ENCODE data around the gene ADGRE3.
"Not testable (repeated sequence)": the region's sequence is repeated elsewhere in the genome, so short reads cannot be mapped to it uniquely, and the experiment has no call there.

Gene ADGRE3

DNA sequence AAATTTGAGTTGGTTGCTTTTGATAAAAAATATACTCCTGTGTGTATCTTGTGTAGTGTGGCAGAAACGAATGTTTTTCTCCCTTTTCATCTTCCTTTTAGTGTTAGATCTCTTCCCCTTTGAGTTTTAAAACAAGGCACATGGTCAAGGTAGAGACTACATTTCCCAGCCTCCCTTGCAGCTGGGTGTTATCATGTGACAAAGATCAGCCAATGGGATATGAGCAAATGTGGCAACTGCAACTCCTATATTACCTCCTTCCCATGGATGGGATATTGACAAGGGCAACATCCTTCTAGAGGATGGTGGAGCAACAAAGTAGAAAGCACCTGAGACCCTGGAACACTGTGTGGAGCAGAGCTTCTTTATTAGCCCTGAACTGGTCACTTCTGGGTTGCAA is 42.4 kb downstream of the ADGRE3 start:
- no peaks in the 10 kb centered on the region for H3K36me3 ChIP-seq (ENCODE audit: control insufficient read depth in 2 of 2, insufficient read depth in 2 of 2, low read length in 2 of 2)
- H3K4me3 ChIP-seq (ENCODE audit: low read length in 2 of 2) = no peak overlapping the region
- peaks cover 0 to 5% of the 10 kb centered on the region in 2 donors for H3K9me3 ChIP-seq (ENCODE audit: control insufficient read depth in 2 of 2, low read length in 2 of 2)
- no peak overlapping the region for H3K9ac ChIP-seq (ENCODE audit: low read length in 2 of 2)
- H3K4me1 ChIP-seq (ENCODE audit: control insufficient read depth, insufficient read depth, low read length) = no peaks in the 10 kb centered on the region
- no peak overlapping the region for H3K27ac ChIP-seq (ENCODE audit: low read length)
- peaks cover 0 to 2% of the 10 kb centered on the region in 2 donors for H3K27me3 ChIP-seq (ENCODE audit: control insufficient read depth in 1 of 2, insufficient read depth in 2 of 2, low read length in 2 of 2)

DNA sequence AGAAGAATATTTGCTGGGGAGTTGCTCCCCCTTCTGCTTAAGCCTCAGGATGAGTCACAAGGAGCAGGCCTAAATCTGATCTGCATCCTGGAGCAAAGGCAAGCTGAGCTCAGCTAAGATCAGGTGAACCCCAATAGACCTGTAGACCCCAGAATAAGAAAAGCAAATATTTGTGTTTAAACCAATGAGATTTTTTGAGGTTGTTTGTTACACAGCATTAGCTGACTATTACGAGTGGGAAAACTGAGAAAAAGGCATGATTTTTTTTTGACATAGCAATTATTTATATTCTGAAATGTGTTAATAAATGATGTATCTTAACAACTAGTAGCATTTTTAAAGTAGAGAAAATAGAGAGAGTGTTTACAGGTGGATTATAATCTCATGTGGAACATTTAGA is 45.1 kb downstream of the ADGRE3 start:
- H3K9ac ChIP-seq (ENCODE audit: low read length in 2 of 2) = no peak overlapping the region
- H3K36me3 ChIP-seq (ENCODE audit: control insufficient read depth in 2 of 2, insufficient read depth in 2 of 2, low read length in 2 of 2) = no peaks in the 10 kb centered on the region
- H3K4me1 ChIP-seq (ENCODE audit: control insufficient read depth, insufficient read depth, low read length) = no peaks in the 10 kb centered on the region
- H3K27ac ChIP-seq (ENCODE audit: low read length) = no peak overlapping the region
- peaks cover 0 to 2% of the 10 kb centered on the region in 2 donors for H3K27me3 ChIP-seq (ENCODE audit: control insufficient read depth in 1 of 2, insufficient read depth in 2 of 2, low read length in 2 of 2)
- H3K9me3 ChIP-seq (ENCODE audit: control insufficient read depth in 2 of 2, low read length in 2 of 2) = peaks cover 0 to 5% of the 10 kb centered on the region in 2 donors
- H3K4me3 ChIP-seq (ENCODE audit: low read length in 2 of 2) = no peak overlapping the region

DNA sequence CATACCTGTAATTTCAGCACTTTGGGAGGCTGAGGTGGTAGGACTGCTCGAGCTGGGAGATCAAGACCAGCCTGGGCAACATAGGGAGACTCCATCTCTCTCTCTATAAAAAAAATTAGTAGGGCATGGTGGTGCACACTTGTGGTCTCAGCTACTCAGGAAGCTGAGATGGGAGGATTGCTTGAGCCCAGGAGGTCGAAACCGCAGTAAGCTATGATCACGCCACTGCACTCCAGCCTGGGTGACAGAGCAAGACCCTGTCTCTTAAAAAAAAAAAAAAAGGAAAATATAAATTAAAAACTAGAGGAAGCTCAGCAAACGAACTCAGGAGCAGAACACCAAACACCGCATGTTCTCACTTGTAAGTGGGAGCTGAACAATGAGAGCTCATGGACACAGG is 50.2 kb downstream of the ADGRE3 start:
- H3K27me3 ChIP-seq (ENCODE audit: control insufficient read depth in 1 of 2, insufficient read depth in 2 of 2, low read length in 2 of 2); H3K27ac ChIP-seq (ENCODE audit: low read length); H3K4me3 ChIP-seq (ENCODE audit: low read length in 2 of 2); H3K36me3 ChIP-seq (ENCODE audit: control insufficient read depth in 2 of 2, insufficient read depth in 2 of 2, low read length in 2 of 2); H3K4me1 ChIP-seq (ENCODE audit: control insufficient read depth, insufficient read depth, low read length); H3K9ac ChIP-seq (ENCODE audit: low read length in 2 of 2); H3K9me3 ChIP-seq (ENCODE audit: control insufficient read depth in 2 of 2, low read length in 2 of 2): not testable (repeated sequence)

DNA sequence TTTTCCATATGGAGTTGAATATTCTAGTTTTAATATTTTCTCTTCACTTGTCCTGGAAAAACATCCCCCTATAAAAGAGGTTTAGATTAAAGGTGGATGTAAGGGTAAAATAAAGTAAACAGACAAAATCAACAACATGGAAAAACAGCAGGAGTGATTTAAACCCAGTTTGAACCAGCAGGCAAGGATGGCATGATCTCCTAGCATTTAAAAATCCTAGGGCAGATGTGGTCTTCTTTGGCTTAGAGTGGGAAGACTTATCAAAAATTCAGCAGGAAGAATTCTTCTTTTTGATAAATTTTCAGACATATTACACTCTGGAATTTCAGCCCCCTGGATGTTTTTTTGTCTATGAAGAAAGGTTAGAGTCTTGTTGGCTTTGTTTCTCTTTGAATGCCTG is 55.2 kb downstream of the ADGRE3 start:
- no peaks in the 10 kb centered on the region for H3K27me3 ChIP-seq (ENCODE audit: control insufficient read depth in 1 of 2, insufficient read depth in 2 of 2, low read length in 2 of 2)
- no peak overlapping the region for H3K4me3 ChIP-seq (ENCODE audit: low read length in 2 of 2)
- H3K9me3 ChIP-seq (ENCODE audit: control insufficient read depth in 2 of 2, low read length in 2 of 2) = peaks cover 0 to 4% of the 10 kb centered on the region in 2 donors
- H3K36me3 ChIP-seq (ENCODE audit: control insufficient read depth in 2 of 2, insufficient read depth in 2 of 2, low read length in 2 of 2) = no peaks in the 10 kb centered on the region
- no peak overlapping the region for H3K27ac ChIP-seq (ENCODE audit: low read length)
- H3K4me1 ChIP-seq (ENCODE audit: control insufficient read depth, insufficient read depth, low read length) = no peaks in the 10 kb centered on the region
- no peak overlapping the region for H3K9ac ChIP-seq (ENCODE audit: low read length in 2 of 2)

DNA sequence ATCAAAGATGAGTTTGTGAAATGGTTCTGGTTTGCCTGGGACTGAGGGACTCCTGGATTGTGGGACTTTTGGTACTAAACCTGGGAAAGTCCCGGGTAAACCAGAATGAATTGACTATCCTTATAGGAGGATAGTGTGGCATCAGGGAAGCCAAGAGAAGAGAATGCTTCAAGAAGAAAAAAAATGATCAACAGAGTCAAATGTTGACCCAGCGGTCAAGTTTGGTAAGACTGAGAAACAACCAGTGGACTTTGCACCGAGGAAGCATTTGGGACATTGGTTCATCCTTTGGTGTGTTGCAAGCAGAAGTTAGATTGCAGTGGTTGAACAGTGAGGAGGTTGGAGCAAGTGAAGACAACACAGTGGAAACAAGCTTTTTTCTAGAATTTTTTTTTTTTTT is 58.2 kb downstream of the ADGRE3 start:
- H3K36me3 ChIP-seq (ENCODE audit: control insufficient read depth in 2 of 2, insufficient read depth in 2 of 2, low read length in 2 of 2) = no peaks in the 10 kb centered on the region
- H3K9me3 ChIP-seq (ENCODE audit: control insufficient read depth in 2 of 2, low read length in 2 of 2) = peaks cover 0 to 4% of the 10 kb centered on the region in 2 donors
- no peak overlapping the region for H3K4me3 ChIP-seq (ENCODE audit: low read length in 2 of 2)
- H3K27ac ChIP-seq (ENCODE audit: low read length) = no peak overlapping the region
- no peaks in the 10 kb centered on the region for H3K4me1 ChIP-seq (ENCODE audit: control insufficient read depth, insufficient read depth, low read length)
- H3K27me3 ChIP-seq (ENCODE audit: control insufficient read depth in 1 of 2, insufficient read depth in 2 of 2, low read length in 2 of 2) = no peaks in the 10 kb centered on the region
- no peak overlapping the region for H3K9ac ChIP-seq (ENCODE audit: low read length in 2 of 2)

DNA sequence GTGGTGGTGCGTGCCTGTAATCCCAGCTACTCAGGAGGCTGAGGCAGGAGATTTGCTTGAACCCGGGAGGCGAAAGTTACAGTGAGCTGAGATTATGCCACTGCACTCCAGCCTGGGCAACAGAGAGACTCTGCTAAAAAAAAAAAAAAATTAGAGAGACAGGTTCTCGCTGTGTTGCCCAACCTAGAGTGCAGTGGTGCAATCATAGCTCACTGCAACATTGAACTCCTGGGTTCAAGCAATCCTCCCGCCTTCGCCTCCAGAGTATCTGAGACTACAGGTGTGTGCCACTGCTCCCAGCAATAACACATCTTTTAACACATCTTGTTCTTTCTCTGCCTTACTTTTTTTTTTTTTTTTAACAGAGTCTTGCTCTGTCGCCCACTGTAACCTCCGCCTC is 59.0 kb downstream of the ADGRE3 start:
- H3K9me3 ChIP-seq (ENCODE audit: control insufficient read depth in 2 of 2, low read length in 2 of 2) = peaks cover 0 to 4% of the 10 kb centered on the region in 2 donors
- no peaks in the 10 kb centered on the region for H3K4me1 ChIP-seq (ENCODE audit: control insufficient read depth, insufficient read depth, low read length)
- H3K27me3 ChIP-seq (ENCODE audit: control insufficient read depth in 1 of 2, insufficient read depth in 2 of 2, low read length in 2 of 2) = no peaks in the 10 kb centered on the region
- no peak overlapping the region for H3K27ac ChIP-seq (ENCODE audit: low read length)
- H3K36me3 ChIP-seq (ENCODE audit: control insufficient read depth in 2 of 2, insufficient read depth in 2 of 2, low read length in 2 of 2) = no peaks in the 10 kb centered on the region
- H3K4me3 ChIP-seq (ENCODE audit: low read length in 2 of 2) = no peak overlapping the region
- H3K9ac ChIP-seq (ENCODE audit: low read length in 2 of 2) = no peak overlapping the region

DNA sequence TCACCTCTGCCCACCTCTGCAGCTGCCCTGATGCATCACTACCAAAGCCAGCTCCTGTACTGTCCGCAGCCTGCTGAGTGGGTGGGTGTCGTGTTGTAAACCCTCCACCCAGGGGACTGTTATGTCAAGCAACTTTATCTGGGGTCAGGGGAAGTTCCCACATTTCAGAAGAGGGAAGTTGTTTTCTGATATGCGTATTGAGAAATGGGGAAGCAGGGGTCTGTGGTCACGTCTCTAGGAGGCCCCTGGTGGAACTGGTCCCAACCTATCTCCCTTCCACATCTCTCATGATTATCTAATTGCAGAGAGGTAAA is 60.6 kb downstream of the ADGRE3 start:
- Histone ChIP-seq H3K4me1 (ENCODE audit: control insufficient read depth, insufficient read depth, low read length) (no peaks in the 10 kb centered on the region), H3K36me3 (ENCODE audit: control insufficient read depth in 2 of 2, insufficient read depth in 2 of 2, low read length in 2 of 2) (no peaks in the 10 kb centered on the region), H3K4me3 (ENCODE audit: low read length in 2 of 2) (no peak overlapping the region), H3K27ac (ENCODE audit: low read length) (no peak overlapping the region), H3K9me3 (ENCODE audit: control insufficient read depth in 2 of 2, low read length in 2 of 2) (no peaks in the 10 kb centered on the region), H3K27me3 (ENCODE audit: control insufficient read depth in 1 of 2, insufficient read depth in 2 of 2, low read length in 2 of 2) (no peaks in the 10 kb centered on the region), H3K9ac (ENCODE audit: low read length in 2 of 2) (no peak overlapping the region)

DNA sequence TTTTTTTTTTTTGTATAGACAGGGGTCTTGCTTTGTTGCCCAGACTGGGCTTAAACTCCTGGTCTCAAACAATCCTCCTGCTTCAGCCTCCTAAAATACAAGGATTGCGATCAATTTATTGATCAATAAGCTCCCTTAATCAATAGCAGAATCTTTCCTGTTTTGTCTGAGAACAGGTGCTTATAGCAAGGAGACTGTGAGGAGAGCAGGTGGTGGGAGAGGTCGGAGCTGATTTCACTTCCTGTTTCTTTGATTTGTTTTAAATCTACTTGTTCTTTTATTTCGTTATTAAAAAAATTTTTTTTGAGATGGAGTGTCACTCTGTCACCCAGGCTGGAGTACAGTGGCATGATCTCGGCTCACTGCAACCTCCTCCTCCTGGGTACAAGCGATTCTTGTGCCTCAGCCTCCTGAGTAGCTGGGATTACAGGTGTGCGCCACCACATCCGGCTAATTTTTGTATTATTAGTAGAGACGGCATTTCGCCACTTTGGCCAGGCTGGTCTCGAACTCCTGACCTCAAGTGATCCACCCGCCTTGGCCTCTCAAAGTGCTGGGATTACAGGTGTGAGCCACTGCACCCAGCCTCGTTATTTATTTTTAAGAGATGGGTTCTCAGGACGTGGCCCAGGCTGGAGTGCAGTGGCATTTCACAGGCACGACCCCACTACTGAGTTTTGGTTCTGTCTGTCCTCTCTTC is 61.1 kb downstream of the ADGRE3 start:
- H3K4me3 ChIP-seq (ENCODE audit: low read length in 2 of 2); H3K9ac ChIP-seq (ENCODE audit: low read length in 2 of 2); H3K27ac ChIP-seq (ENCODE audit: low read length); H3K36me3 ChIP-seq (ENCODE audit: control insufficient read depth in 2 of 2, insufficient read depth in 2 of 2, low read length in 2 of 2); H3K27me3 ChIP-seq (ENCODE audit: control insufficient read depth in 1 of 2, insufficient read depth in 2 of 2, low read length in 2 of 2); H3K9me3 ChIP-seq (ENCODE audit: control insufficient read depth in 2 of 2, low read length in 2 of 2); H3K4me1 ChIP-seq (ENCODE audit: control insufficient read depth, insufficient read depth, low read length): not testable (repeated sequence)

- Histone ChIP-seq H3K27me3 (ENCODE audit: control insufficient read depth in 1 of 2, insufficient read depth in 2 of 2, low read length in 2 of 2) (no peaks in the 10 kb centered on the region), H3K36me3 (ENCODE audit: control insufficient read depth in 2 of 2, insufficient read depth in 2 of 2, low read length in 2 of 2) (no peaks in the 10 kb centered on the region), H3K27ac (ENCODE audit: low read length) (no peak overlapping the region), H3K4me1 (ENCODE audit: control insufficient read depth, insufficient read depth, low read length) (no peaks in the 10 kb centered on the region), H3K4me3 (ENCODE audit: low read length in 2 of 2) (no peak overlapping the region), H3K9me3 (ENCODE audit: control insufficient read depth in 2 of 2, low read length in 2 of 2) (no peaks in the 10 kb centered on the region), H3K9ac (ENCODE audit: low read length in 2 of 2) (no peak overlapping the region)
Measured at GRCh38 chr19:14612657-14613056, 62.0 kb downstream of the ADGRE3 start.

GRCh38 chr19:14612242-14612641 is 62.4 kb downstream of the ADGRE3 start:
- H3K9ac ChIP-seq (ENCODE audit: low read length in 2 of 2); H3K9me3 ChIP-seq (ENCODE audit: control insufficient read depth in 2 of 2, low read length in 2 of 2); H3K27me3 ChIP-seq (ENCODE audit: control insufficient read depth in 1 of 2, insufficient read depth in 2 of 2, low read length in 2 of 2); H3K36me3 ChIP-seq (ENCODE audit: control insufficient read depth in 2 of 2, insufficient read depth in 2 of 2, low read length in 2 of 2); H3K4me3 ChIP-seq (ENCODE audit: low read length in 2 of 2); H3K4me1 ChIP-seq (ENCODE audit: control insufficient read depth, insufficient read depth, low read length); H3K27ac ChIP-seq (ENCODE audit: low read length): not testable (repeated sequence)

DNA sequence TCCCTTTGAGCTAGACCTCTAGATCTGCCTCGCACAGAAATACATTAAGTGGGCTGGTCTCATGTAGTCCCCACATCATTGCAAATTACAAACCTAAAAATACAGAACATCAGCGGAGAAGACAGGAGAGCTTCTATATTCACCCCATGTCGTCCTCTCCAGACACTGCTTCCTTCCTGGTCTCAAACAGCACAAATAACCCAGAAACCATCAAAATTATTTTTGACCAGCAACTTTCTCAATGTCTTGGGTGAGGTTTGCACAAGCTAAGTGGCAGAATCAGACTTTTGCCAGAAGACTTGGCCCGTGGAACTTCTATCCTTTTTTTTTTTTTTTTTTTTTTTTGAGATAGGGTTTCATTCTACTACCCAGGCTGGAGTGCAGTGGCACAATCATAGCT is 63.6 kb downstream of the ADGRE3 start:
- no peak overlapping the region for H3K27ac ChIP-seq (ENCODE audit: low read length)
- H3K9me3 ChIP-seq (ENCODE audit: control insufficient read depth in 2 of 2, low read length in 2 of 2) = no peaks in the 10 kb centered on the region

More for the DNA sequence above, 63.6 kb downstream of the ADGRE3 start:
- H3K27me3 ChIP-seq (ENCODE audit: control insufficient read depth in 1 of 2, insufficient read depth in 2 of 2, low read length in 2 of 2) = no peaks in the 10 kb centered on the region
- no peaks in the 10 kb centered on the region for H3K4me1 ChIP-seq (ENCODE audit: control insufficient read depth, insufficient read depth, low read length)
- no peak overlapping the region for H3K4me3 ChIP-seq (ENCODE audit: low read length in 2 of 2)
- H3K9ac ChIP-seq (ENCODE audit: low read length in 2 of 2) = no peak overlapping the region
- no peaks in the 10 kb centered on the region for H3K36me3 ChIP-seq (ENCODE audit: control insufficient read depth in 2 of 2, insufficient read depth in 2 of 2, low read length in 2 of 2)
